Hepatocyte (in vitro differentiated cells): ENCODE data around the gene CEP89. TPM values are rescaled to one million over a fixed set of nuclear protein-coding genes. Genes with fewer than 3 reads are reported as not detected.

ENCODE experiments used
- DNase-seq: peaks from one replicate; pipeline ENCODE4 v3.0.0-alpha.2; 2016; ENCODE audit warnings: low spot score
- H2AFZ ChIP-seq: fragments of 200-600 bp; sonication (generic); 2 replicates; pipeline ENCODE4 v1.6.0; 2016; ENCODE audit warnings: antibody characterized with exemption, mild to moderate bottlenecking
- H3K27ac ChIP-seq: fragments of 200-600 bp; sonication (generic); 2 replicates; pipeline ENCODE4 v1.5.1; 2016; ENCODE audit warnings: mild to moderate bottlenecking
- H3K27me3 ChIP-seq: fragments of 200-600 bp; sonication (generic); 2 replicates; pipeline ENCODE4 v1.6.1; 2016
- H3K36me3 ChIP-seq: fragments of 200-600 bp; sonication (generic); replicated peaks from 2 replicates; pipeline ENCODE4 v1.5.1; 2016; ENCODE audit warnings: low read depth; ENCODE audit not compliant: insufficient read depth
- H3K4me1 ChIP-seq: fragments of 200-600 bp; sonication (generic); 2 replicates; pipeline ENCODE4 v1.5.1; 2016; ENCODE audit warnings: mild to moderate bottlenecking, moderate library complexity; ENCODE audit not compliant: insufficient read depth
- H3K4me2 ChIP-seq: fragments of 200-600 bp; sonication (generic); 2 replicates; pipeline ENCODE4 v1.6.0; 2016
- H3K4me3 ChIP-seq: fragments of 200-600 bp; sonication (generic); 2 replicates; pipeline ENCODE4 v1.5.1; 2016; ENCODE audit warnings: mild to moderate bottlenecking
- H3K79me2 ChIP-seq: fragments of 200-600 bp; sonication (generic); 2 replicates; pipeline ENCODE4 v1.6.0; 2017; ENCODE audit warnings: mild to moderate bottlenecking
- H3K9me2 ChIP-seq: fragments of 200-600 bp; sonication (generic); replicated peaks from 2 replicates; pipeline ENCODE4 v1.6.0; 2017; ENCODE audit warnings: mild to moderate bottlenecking; ENCODE audit not compliant: insufficient read depth
- H3K9me3 ChIP-seq: fragments of 200-600 bp; sonication (generic); 2 replicates; pipeline ENCODE4 v1.5.1; 2016; ENCODE audit warnings: low read depth, mild to moderate bottlenecking
- H4K20me1 ChIP-seq: fragments of 200-600 bp; sonication (generic); 2 replicates; pipeline ENCODE4 v1.6.0; 2016; ENCODE audit warnings: mild to moderate bottlenecking; ENCODE audit not compliant: insufficient read depth, poor library complexity, severe bottlenecking
- CTCF ChIP-seq: fragments of 200-600 bp; sonication (generic); IDR thresholded peaks from 2 replicates; pipeline ENCODE4 v1.5.1; 2016; ENCODE audit warnings: antibody characterized with exemption, mild to moderate bottlenecking; ENCODE audit not compliant: poor library complexity
- EZH2 ChIP-seq: fragments of 200-600 bp; sonication (generic); IDR thresholded peaks from 2 replicates; pipeline ENCODE4 v1.6.1; 2016; ENCODE audit warnings: antibody characterized with exemption, mild to moderate bottlenecking, borderline replicate concordance
- EZH2phosphoT487 ChIP-seq: fragments of 200-600 bp; sonication (generic); IDR thresholded peaks from one replicate; pipeline ENCODE4 v1.6.1; 2018; ENCODE audit warnings: antibody characterized with exemption, mild to moderate bottlenecking, low read depth, moderate library complexity; ENCODE audit not compliant: unreplicated experiment, severe bottlenecking
- WGBS: methylation state at CpG from one replicate; pipeline ENCODE4 v1.1.6; 2016; ENCODE audit warnings: low lambda C conversion rate; ENCODE audit errors: missing lambda C conversion rate; 5-methylcytosine and 5-hydroxymethylcytosine counted together
- polyA plus RNA-seq: library from polyadenylated mRNA; unstranded; fragments of >200 nt; fragmentation: Nextera tagmentation; extraction: Ambion mirVana; gene quantifications from 2 replicates; pipeline ENCODE4 v1.2.1, GENCODE V29; 2016
- total RNA-seq: library from RNA; depleted of rRNA; stranded (reverse); fragments of >200 nt; gene quantifications from 2 replicates; pipeline ENCODE4 v1.2.3, GENCODE V29; 2014

The CEP89 gene
- total and polyA plus RNA-seq, 2 experiments from 2014 or later = 12.1 to 16.4 TPM

DNA sequence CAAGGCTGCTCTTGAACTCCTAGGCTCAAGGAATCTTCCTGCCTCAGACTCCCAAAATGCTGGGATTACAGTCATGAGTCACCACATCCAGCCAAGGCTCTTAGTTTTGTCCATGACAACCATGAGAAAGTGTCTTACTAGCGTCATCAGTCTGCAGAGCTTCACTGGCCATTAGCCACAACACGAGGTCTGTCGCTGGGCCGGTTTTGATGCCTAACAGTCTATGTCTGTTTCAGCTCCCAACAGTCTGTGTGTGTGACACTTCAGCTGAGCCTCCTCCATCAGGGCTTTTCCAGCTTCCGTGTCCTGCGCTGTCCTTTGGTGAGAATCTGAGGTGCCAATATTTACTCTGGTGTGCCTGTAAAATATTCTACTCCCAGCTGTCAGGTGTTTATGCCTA is 47.6 kb downstream of the CEP89 start:
- H3K4me1 ChIP-seq = no peaks in the 10 kb centered on the region
- no peak overlapping the region for H3K27ac ChIP-seq
- no peaks in the 10 kb centered on the region for H3K9me2 ChIP-seq
- H3K27me3 ChIP-seq = no peaks in the 10 kb centered on the region
- peaks cover 4% of the 10 kb centered on the region for H3K9me3 ChIP-seq
- no peak overlapping the region for H3K4me3 ChIP-seq
- DNase-seq = peak; percentile 12
- H2AFZ ChIP-seq = no peak overlapping the region
- 77% methylated on average over 6 of the region's 6 CpGs for WGBS
- TF ChIP-seq EZH2 (no peak), CTCF (no peak), EZH2phosphoT487 (no peak)
- H3K4me2 ChIP-seq = no peak overlapping the region
- no peaks in the 10 kb centered on the region for H4K20me1 ChIP-seq
- no peaks in the 10 kb centered on the region for H3K36me3 ChIP-seq
- H3K79me2 ChIP-seq = no peaks in the 10 kb centered on the region

- H3K4me2 ChIP-seq = no peak overlapping the region
- no peaks in the 10 kb centered on the region for H3K9me3 ChIP-seq
- no peaks in the 10 kb centered on the region for H3K4me1 ChIP-seq
- no peaks in the 10 kb centered on the region for H3K36me3 ChIP-seq
- H3K9me2 ChIP-seq = no peaks in the 10 kb centered on the region
- no peak overlapping the region for H2AFZ ChIP-seq
- TF ChIP-seq CTCF (no peak), EZH2phosphoT487 (no peak), EZH2 (no peak)
- no peak overlapping the region for H3K27ac ChIP-seq
- no peaks in the 10 kb centered on the region for H3K27me3 ChIP-seq
- DNase-seq = no peak
- no peak overlapping the region for H3K4me3 ChIP-seq
- WGBS = 100% methylated on average over 3 of the region's 3 CpGs
- H3K79me2 ChIP-seq = no peaks in the 10 kb centered on the region
- no peaks in the 10 kb centered on the region for H4K20me1 ChIP-seq
Observed at GRCh38 chr19:32921624-32922023, 50.1 kb downstream of the CEP89 start.

DNA sequence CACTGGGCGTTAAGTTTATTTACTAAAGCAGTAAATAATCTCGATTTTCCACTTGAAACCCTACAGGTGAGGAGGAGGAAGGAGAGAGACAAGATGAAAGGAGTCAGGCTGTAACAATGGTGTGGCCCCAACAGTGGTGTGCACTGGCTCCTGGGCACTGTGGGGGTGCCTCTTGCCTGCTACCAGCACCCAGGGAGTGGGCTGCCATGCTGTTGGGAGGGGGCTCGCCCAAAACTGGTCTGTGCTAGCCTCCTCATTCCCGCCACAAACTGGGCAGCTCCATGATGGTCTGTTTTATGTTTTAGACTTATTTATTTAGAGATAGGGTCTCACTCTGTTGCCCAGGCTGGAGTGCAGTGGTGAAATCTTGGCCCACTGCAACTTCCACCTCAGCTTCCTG is 52.4 kb downstream of the CEP89 start:
- Histone ChIP-seq H3K27ac (no peak overlapping the region), H3K36me3 (no peaks in the 10 kb centered on the region), H3K9me3 (no peaks in the 10 kb centered on the region), H3K27me3 (no peaks in the 10 kb centered on the region), H3K79me2 (no peaks in the 10 kb centered on the region), H2AFZ (no peak overlapping the region), H3K4me3 (no peak overlapping the region), H3K4me1 (no peaks in the 10 kb centered on the region), H3K9me2 (no peaks in the 10 kb centered on the region), H4K20me1 (no peaks in the 10 kb centered on the region), H3K4me2 (no peak overlapping the region)
- no peak for DNase-seq
- TF ChIP-seq EZH2 (no peak), CTCF (no peak), EZH2phosphoT487 (no peak)
- WGBS = 94% methylated on average over 4 of the region's 4 CpGs

GRCh38 chr19:32917616-32917996 is 54.2 kb downstream of the CEP89 start:
- no peaks in the 10 kb centered on the region for H3K9me3 ChIP-seq
- no peak overlapping the region for H3K4me2 ChIP-seq
- DNase-seq = no peak
- no peak overlapping the region for H3K27ac ChIP-seq
- no peaks in the 10 kb centered on the region for H3K36me3 ChIP-seq
- no peaks in the 10 kb centered on the region for H3K9me2 ChIP-seq
- no peaks in the 10 kb centered on the region for H3K4me1 ChIP-seq
- no peaks in the 10 kb centered on the region for H3K79me2 ChIP-seq
- H4K20me1 ChIP-seq = no peaks in the 10 kb centered on the region
- 90% methylated on average over 8 of the region's 8 CpGs for WGBS
- H2AFZ ChIP-seq = no peak overlapping the region
- no peaks in the 10 kb centered on the region for H3K27me3 ChIP-seq
- H3K4me3 ChIP-seq = no peak overlapping the region
- TF ChIP-seq EZH2 = no peak
- no peak for TF ChIP-seq EZH2phosphoT487
- no peak for TF ChIP-seq CTCF
